NCI-H2196 treated with DMSO at 0.1 percent for 48 hours (cell line): ENCODE data around the gene SLC25A23.
A peak's percentile ranks its signal among the peaks of the same experiment; 100 is the strongest.

Source experiments
- DNase-seq: peaks from one replicate; lab custom pipeline; 2025; ENCODE audit not compliant: unreplicated experiment; lab: John Stamatoyannopoulos, UW

SLC25A23 gene

GRCh38 chr19:6481541-6482342 is 22.1 kb upstream of the SLC25A23 start, which contains the start of gene DENND1C:
Gene DENND1C, minus strand, starts transcription at chr19:6481787. Its CDS starts 92 bp downstream, at chr19:6481695.
- no peak for DNase-seq

GRCh38 chr19:6480848-6481415 is 21.3 kb upstream of the SLC25A23 start:
- no peak for DNase-seq

- no peak for DNase-seq
These were observed 20.3 kb upstream of the SLC25A23 start for GRCh38 chr19:6479836-6480398.

GRCh38 chr19:6478815-6479214 is 19.2 kb upstream of the SLC25A23 start:
- DNase-seq, result no peak

- no peak for DNase-seq
These were observed 17.4 kb upstream of the SLC25A23 start for GRCh38 chr19:6476896-6477431.

GRCh38 chr19:6476155-6476895 is 16.7 kb upstream of the SLC25A23 start:
- DNase-seq, result peak; percentile 94

GRCh38 chr19:6475321-6476108 is 15.9 kb upstream of the SLC25A23 start:
- DNase-seq, result peak; percentile 29

- no peak for DNase-seq
These were observed 14.1 kb upstream of the SLC25A23 start for GRCh38 chr19:6473647-6474046.

- no peak for DNase-seq
These were observed 13.1 kb upstream of the SLC25A23 start for GRCh38 chr19:6472713-6473112.

- DNase-seq, result no peak
These were observed 11.5 kb upstream of the SLC25A23 start for GRCh38 chr19:6471076-6471475.

GRCh38 chr19:6470173-6470572 is 10.6 kb upstream of the SLC25A23 start:
- no peak for DNase-seq

- no peak for DNase-seq
These were observed 7.8 kb upstream of the SLC25A23 start for GRCh38 chr19:6467384-6467783.

- no peak for DNase-seq
These were observed 7.1 kb upstream of the SLC25A23 start for GRCh38 chr19:6466526-6467248.

- DNase-seq, result no peak
These were observed 6.1 kb upstream of the SLC25A23 start for GRCh38 chr19:6465663-6466062.

- no peak for DNase-seq
These were observed 5.4 kb upstream of the SLC25A23 start for GRCh38 chr19:6465006-6465405.

GRCh38 chr19:6464070-6464873 is 4.7 kb upstream of the SLC25A23 start, which contains the start of gene CRB3:
Gene CRB3, plus strand, starts transcription at chr19:6464271. Its CDS starts 431 bp downstream, at chr19:6464702.
- DNase-seq, result peak; percentile 50

GRCh38 chr19:6460099-6460884 is 700 bp upstream of the SLC25A23 start:
- DNase-seq, result peak; percentile 96

GRCh38 chr19:6458695-6459261 is 814 bp downstream of the SLC25A23 start:
- no peak for DNase-seq
